GM12878 (cell line): ENCODE data around the gene GON4L. TPM values are rescaled to one million over a fixed set of nuclear protein-coding genes. Genes with fewer than 3 reads are reported as not detected.
"Not testable (repeated sequence)": the region's sequence is repeated elsewhere in the genome, so short reads cannot be mapped to it uniquely, and the experiment has no call there.

Source experiments
- ATAC-seq: fragments of 200-7000 bp; cut with Tn5 transposase; 3 replicates; pipeline ENCODE4 v1.9.1; 2020; ENCODE audit warnings: mild to moderate bottlenecking, moderate library complexity
- BruUV-seq: library from RNA; stranded (reverse); fragments of 400-500 nt; replicated peaks from 2 replicates; lab custom pipeline; 2021; lab: Mats Ljungman, UMichigan
- CTCF ChIA-PET: fragments of 300-600 bp; sonication (Branson Sonifier 250); formaldehyde crosslinking; extraction: SDS; loops from one replicate; lab custom pipeline; 2021; ENCODE audit warnings: inconsistent platforms; lab: Yijun Ruan, JAX
- POLR2A ChIA-PET: fragments of 350-600 bp; formaldehyde crosslinking; extraction: SDS; loops from one replicate; lab custom pipeline; 2021; ENCODE audit warnings: inconsistent platforms; lab: Charles Lee
- RAD21 ChIA-PET: fragments of 300-600 bp; sonication (Branson Sonifier 250); formaldehyde crosslinking; loops from one replicate; lab custom pipeline; 2023; ENCODE audit warnings: antibody characterized with exemption; ENCODE audit not compliant: unreplicated experiment; lab: Charles Lee
- SMC1A ChIA-PET: fragments of 300-600 bp; sonication (Branson Sonifier 250); formaldehyde crosslinking; loops from one replicate; lab custom pipeline; 2023; ENCODE audit not compliant: unreplicated experiment, uncharacterized antibody; lab: Charles Lee
- DNase-seq: peaks from one replicate; pipeline ENCODE4 v3.0.0-alpha.2; 2011; ENCODE audit warnings: low read depth, low spot score
- FAIRE-seq: peaks from 3 replicates; lab custom pipeline; 2011; peaks lifted over from hg19 to GRCh38; lab: Jason Lieb, UNC
- H2AFZ ChIP-seq: 2 replicates; pipeline ENCODE4 v1.6.0; 2011; ENCODE audit warnings: low read depth, low read length, control low read depth; ENCODE audit not compliant: control insufficient read depth
- H3K27ac ChIP-seq: 2 replicates; pipeline ENCODE4 v1.5.1; 2011; ENCODE audit warnings: control low read depth; ENCODE audit not compliant: control insufficient read depth, insufficient read depth
- H3K27me3 ChIP-seq, 2 experiments: replicated peaks in 1 of 2; 2 replicates each; pipeline versions ENCODE4 v1.6.0 to v1.6.1; 2011; ENCODE audit warnings: low read length in 1 of 2; ENCODE audit not compliant: control insufficient read depth in 2 of 2, insufficient read depth in 2 of 2
- H3K36me3 ChIP-seq, 2 experiments: 2 replicates each; pipeline ENCODE4 v1.5.1; 2011; ENCODE audit warnings: low read length in 1 of 2; ENCODE audit not compliant: control insufficient read depth in 2 of 2, insufficient read depth in 2 of 2
- H3K4me1 ChIP-seq: 2 replicates; pipeline ENCODE4 v1.6.1; 2011; ENCODE audit warnings: mild to moderate bottlenecking, low read length, moderate library complexity, mixed read lengths; ENCODE audit not compliant: control insufficient read depth, insufficient read depth
- H3K4me2 ChIP-seq: 2 replicates; pipeline ENCODE4 v1.6.0; 2011; ENCODE audit warnings: control low read depth; ENCODE audit not compliant: control insufficient read depth, insufficient read depth
- H3K4me3 ChIP-seq: fragments of 200-600 bp; sonication (generic); 2 replicates; pipeline ENCODE4 v1.5.1; 2016
- H3K79me2 ChIP-seq: 2 replicates; pipeline ENCODE4 v1.6.0; 2011; ENCODE audit warnings: low read length; ENCODE audit not compliant: control insufficient read depth, insufficient read depth
- H3K9ac ChIP-seq: 2 replicates; pipeline ENCODE4 v1.8.0; 2011; ENCODE audit warnings: low read length, control low read depth, mixed read lengths; ENCODE audit not compliant: control insufficient read depth, insufficient read depth
- H3K9me3 ChIP-seq: replicated peaks from 3 replicates; pipeline ENCODE4 v1.5.1; 2011; ENCODE audit warnings: mild to moderate bottlenecking, low read length; ENCODE audit not compliant: control insufficient read depth, insufficient read depth
- H4K20me1 ChIP-seq: 2 replicates; pipeline ENCODE4 v1.6.0; 2011; ENCODE audit not compliant: control insufficient read depth, insufficient read depth
- MXI1 ChIP-seq: fragments of 150-350 bp; IDR thresholded peaks from 2 replicates; pipeline ENCODE4 v1.6.1; 2011; ENCODE audit warnings: low read depth, mild to moderate bottlenecking, inconsistent platforms, low read length, improper control_type of control experiment
- RAD21 ChIP-seq: IDR thresholded peaks from 2 replicates; pipeline ENCODE4 v1.6.1; 2011; ENCODE audit warnings: mild to moderate bottlenecking, low read depth, low read length, moderate library complexity; ENCODE audit not compliant: insufficient read depth
- RB1 ChIP-seq: fragments of 450-650 bp; formaldehyde crosslinking; IDR thresholded peaks from 2 replicates; pipeline ENCODE4 v1.6.1; 2017; ENCODE audit warnings: mild to moderate bottlenecking, borderline replicate concordance
- STAT1 ChIP-seq: fragments of 450-650 bp; conservative IDR thresholded peaks from 2 replicates; pipeline ENCODE4 v1.6.1; 2014; ENCODE audit warnings: antibody characterized with exemption, mild to moderate bottlenecking
- ZNF384 ChIP-seq: IDR thresholded peaks from 2 replicates; pipeline ENCODE4 v1.6.1; 2012; ENCODE audit warnings: low read depth, mild to moderate bottlenecking, low read length, improper control_type of control experiment, borderline replicate concordance
- WGBS: methylation state at CpG from one replicate; pipeline ENCODE4 v1.1.6; 2016; ENCODE audit warnings: low lambda C conversion rate; ENCODE audit not compliant: insufficient replicate concordance, insufficient coverage; ENCODE audit errors: missing lambda C conversion rate; 5-methylcytosine and 5-hydroxymethylcytosine counted together
- in situ Hi-C: fragments of 300-500 bp; cut with MboI; formaldehyde crosslinking; loops from 9 replicates; pipeline ENCODE4 v1.14.3; 2018; ENCODE audit warnings: mixed read lengths
- intact Hi-C: fragments of 100-400 bp; cut with micrococcal nuclease; formaldehyde crosslinking; loops from one replicate; pipeline ENCODE4 v1.14.2; 2022; ENCODE audit not compliant: unreplicated experiment
- polyA plus RNA-seq, 11 experiments: library from polyadenylated mRNA; depleted of rRNA in 4 of 11; unstranded in 6 of 11; stranded (reverse) in 5 of 11; fragments of >200 nt; fragmentation: Nextera tagmentation in 4 of 11; fragmentation: Illumina TruSeq in 1 of 11; extraction: Ambion mirVana in 4 of 11; extraction: Trizol in 1 of 11; gene quantifications; 1 replicate in 1 of 11; 2 replicates in 10 of 11; pipeline versions ENCODE4 v1.2.1 to v1.2.3, GENCODE V29; 2011 to 2016; ENCODE audit warnings: inconsistent platforms in 2 of 11, missing spikeins in 2 of 11, low read depth in 1 of 11
- total RNA-seq, 4 experiments: library from RNA; depleted of rRNA in 3 of 4; stranded (reverse); fragments of >200 nt in 3 of 4; fragmentation: Illumina TruSeq in 1 of 4; extraction: Trizol in 1 of 4; gene quantifications; 2 replicates each; pipeline versions ENCODE4 v1.2.1 to v1.2.3, GENCODE V29; 2013 to 2021
- TF ChIP-seq, protein P1 (sequence below): fragments of 150-350 bp; IDR thresholded peaks from 2 replicates; pipeline ENCODE4 v1.6.1; 2014; ENCODE audit warnings: mild to moderate bottlenecking, low read depth, low read length
- TF ChIP-seq, protein P2 (sequence below): IDR thresholded peaks from 2 replicates; pipeline ENCODE4 v1.6.1; 2011; ENCODE audit warnings: borderline replicate concordance, low read depth, mild to moderate bottlenecking, moderate library complexity, mixed read lengths, low read length; ENCODE audit not compliant: insufficient read depth; ENCODE audit errors: extremely low read length
- TF ChIP-seq, protein P3 (sequence below), 3 experiments: IDR thresholded peaks in 2 of 3; conservative IDR thresholded peaks in 1 of 3; 2 replicates each; pipeline ENCODE4 v1.5.1; 2011; ENCODE audit warnings: low read depth in 3 of 3, low read length in 3 of 3, mild to moderate bottlenecking in 3 of 3, control low read depth in 2 of 3, moderate library complexity in 2 of 3, inconsistent platforms in 1 of 3, mixed read lengths in 1 of 3; ENCODE audit not compliant: control insufficient read depth in 2 of 3, insufficient read depth in 1 of 3; ENCODE audit errors: extremely low read depth in 1 of 3

GON4L gene
- total and polyA plus RNA-seq, 10 of the 15 experiments (the other 5 are each of a cell fraction or from before 2014, with no cell fraction given): 17.7 to 40.7 (median 28.0) TPM

DNA sequence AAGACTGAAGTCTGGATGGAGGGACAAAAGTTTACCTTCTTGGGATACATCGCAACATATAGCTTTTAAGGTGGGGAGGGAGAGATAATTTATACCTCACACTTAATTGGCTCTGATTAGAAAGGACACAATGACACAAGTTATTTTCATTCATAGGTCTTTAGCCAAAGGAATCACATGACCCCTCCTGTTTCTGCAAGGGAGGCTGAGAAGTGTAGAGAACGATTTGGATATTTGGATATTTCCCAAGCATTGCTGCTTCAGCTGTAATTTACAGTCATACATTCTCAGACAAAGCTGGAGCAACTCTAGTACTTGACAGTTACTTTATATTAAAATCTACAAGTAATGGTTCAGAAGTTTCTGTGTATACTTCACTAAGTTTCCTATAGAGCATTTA is 143.9 kb downstream of the GON4L start (continued):
- TF ChIP-seq, protein P1, sequence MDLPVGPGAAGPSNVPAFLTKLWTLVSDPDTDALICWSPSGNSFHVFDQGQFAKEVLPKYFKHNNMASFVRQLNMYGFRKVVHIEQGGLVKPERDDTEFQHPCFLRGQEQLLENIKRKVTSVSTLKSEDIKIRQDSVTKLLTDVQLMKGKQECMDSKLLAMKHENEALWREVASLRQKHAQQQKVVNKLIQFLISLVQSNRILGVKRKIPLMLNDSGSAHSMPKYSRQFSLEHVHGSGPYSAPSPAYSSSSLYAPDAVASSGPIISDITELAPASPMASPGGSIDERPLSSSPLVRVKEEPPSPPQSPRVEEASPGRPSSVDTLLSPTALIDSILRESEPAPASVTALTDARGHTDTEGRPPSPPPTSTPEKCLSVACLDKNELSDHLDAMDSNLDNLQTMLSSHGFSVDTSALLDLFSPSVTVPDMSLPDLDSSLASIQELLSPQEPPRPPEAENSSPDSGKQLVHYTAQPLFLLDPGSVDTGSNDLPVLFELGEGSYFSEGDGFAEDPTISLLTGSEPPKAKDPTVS: no peak
- TF ChIP-seq MXI1 (no peak), RB1 (no peak), STAT1 (no peak)
- TF ChIP-seq, protein P2, sequence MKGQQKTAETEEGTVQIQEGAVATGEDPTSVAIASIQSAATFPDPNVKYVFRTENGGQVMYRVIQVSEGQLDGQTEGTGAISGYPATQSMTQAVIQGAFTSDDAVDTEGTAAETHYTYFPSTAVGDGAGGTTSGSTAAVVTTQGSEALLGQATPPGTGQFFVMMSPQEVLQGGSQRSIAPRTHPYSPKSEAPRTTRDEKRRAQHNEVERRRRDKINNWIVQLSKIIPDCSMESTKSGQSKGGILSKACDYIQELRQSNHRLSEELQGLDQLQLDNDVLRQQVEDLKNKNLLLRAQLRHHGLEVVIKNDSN: no peak
- TF ChIP-seq, all 136 proteins: peak for 0

DNA sequence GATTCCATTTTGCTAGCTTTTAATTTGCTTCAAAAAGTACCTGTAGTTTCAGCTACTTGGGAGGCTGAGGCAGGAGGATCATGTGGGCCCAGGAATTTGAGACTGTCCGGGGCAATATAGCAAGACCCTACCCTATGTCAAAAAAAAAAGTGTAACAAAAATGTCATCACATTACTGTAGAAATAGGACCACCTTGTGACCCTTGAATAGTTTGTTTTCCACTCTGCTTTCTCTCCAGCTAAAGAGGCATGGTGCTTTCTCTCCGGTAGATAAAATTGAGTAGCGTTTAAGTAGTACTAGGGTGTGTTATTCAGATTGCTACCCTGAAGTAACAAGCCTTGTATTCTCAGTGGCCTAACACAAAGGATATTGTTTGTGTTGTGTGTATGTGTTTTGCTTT is 144.4 kb downstream of the GON4L start:
- in situ Hi-C loops, POLR2A ChIA-PET, H3K36me3 ChIP-seq, H3K27ac ChIP-seq, DNase-seq, H2AFZ ChIP-seq, BruUV-seq, H4K20me1 ChIP-seq, H3K9ac ChIP-seq, ATAC-seq, H3K4me2 ChIP-seq, FAIRE-seq, CTCF ChIA-PET, H3K4me3 ChIP-seq, H3K27me3 ChIP-seq, RAD21 ChIA-PET, H3K9me3 ChIP-seq, H3K79me2 ChIP-seq: not testable (repeated sequence)
- H3K4me1 ChIP-seq: peaks cover 12% of the 10 kb centered on the region
- 100% methylated on average over 3 of the region's 3 CpGs for WGBS
- SMC1A ChIA-PET: interaction anchor here (1.5 kb wide), 1 partner anchor 461 kb away, joined by 7 read pairs; no protein-coding TSS in a partner anchor
- TF ChIP-seq RAD21: peak; percentile 32; the same call in 1 of the 2 replicates
- TF ChIP-seq, protein P3, sequence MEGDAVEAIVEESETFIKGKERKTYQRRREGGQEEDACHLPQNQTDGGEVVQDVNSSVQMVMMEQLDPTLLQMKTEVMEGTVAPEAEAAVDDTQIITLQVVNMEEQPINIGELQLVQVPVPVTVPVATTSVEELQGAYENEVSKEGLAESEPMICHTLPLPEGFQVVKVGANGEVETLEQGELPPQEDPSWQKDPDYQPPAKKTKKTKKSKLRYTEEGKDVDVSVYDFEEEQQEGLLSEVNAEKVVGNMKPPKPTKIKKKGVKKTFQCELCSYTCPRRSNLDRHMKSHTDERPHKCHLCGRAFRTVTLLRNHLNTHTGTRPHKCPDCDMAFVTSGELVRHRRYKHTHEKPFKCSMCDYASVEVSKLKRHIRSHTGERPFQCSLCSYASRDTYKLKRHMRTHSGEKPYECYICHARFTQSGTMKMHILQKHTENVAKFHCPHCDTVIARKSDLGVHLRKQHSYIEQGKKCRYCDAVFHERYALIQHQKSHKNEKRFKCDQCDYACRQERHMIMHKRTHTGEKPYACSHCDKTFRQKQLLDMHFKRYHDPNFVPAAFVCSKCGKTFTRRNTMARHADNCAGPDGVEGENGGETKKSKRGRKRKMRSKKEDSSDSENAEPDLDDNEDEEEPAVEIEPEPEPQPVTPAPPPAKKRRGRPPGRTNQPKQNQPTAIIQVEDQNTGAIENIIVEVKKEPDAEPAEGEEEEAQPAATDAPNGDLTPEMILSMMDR (IDR thresholded peaks at IDR 0.05 in 2 of 3, conservative IDR thresholded peaks at IDR 0.05 in 1 of 3; ENCODE audit: control insufficient read depth in 2 of 3, extremely low read depth in 1 of 3, insufficient read depth in 1 of 3, low read depth in 3 of 3, low read length in 3 of 3): peak in 1 of 3 experiments; percentile 4; a peak in 1 of 6 replicates
- TF ChIP-seq ZNF384: peak; percentile 38; the same call in 1 of the 2 replicates
- TF ChIP-seq, all 136 proteins: peak for 3; not testable (repeated sequence) for 133
- intact Hi-C loops: not testable (repeated sequence)

DNA sequence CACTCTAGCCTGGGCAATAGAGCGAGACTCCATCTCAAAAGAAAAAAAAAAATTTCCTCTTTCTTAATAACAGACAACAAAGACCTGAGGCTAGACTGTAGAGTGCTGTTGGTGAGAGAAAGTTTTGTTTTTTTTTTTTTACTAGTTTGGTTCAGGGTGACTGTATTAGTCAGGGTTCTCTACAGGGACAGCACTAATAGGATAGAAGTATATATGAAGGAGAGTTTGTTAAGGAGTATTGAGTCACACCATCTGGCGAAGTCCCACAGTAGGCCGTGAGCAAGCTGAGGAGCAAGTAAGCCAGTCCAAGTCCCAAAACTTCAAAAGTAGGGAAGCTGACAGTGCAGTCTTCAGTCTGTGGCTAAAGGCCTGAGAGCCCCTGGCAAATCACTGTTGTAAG is 145.6 kb downstream of the GON4L start:
- H3K27ac ChIP-seq, SMC1A ChIA-PET, H3K4me1 ChIP-seq, BruUV-seq, DNase-seq, H3K27me3 ChIP-seq, H3K9me3 ChIP-seq, H4K20me1 ChIP-seq, CTCF ChIA-PET, H3K36me3 ChIP-seq, FAIRE-seq, H2AFZ ChIP-seq, H3K4me3 ChIP-seq, H3K79me2 ChIP-seq, ATAC-seq, in situ Hi-C loops, POLR2A ChIA-PET, H3K4me2 ChIP-seq, intact Hi-C loops, RAD21 ChIA-PET, H3K9ac ChIP-seq: not testable (repeated sequence)
- 80% methylated on average over 1 of the region's 3 CpGs for WGBS
